HS-27A (cell line): ENCODE measurements around the gene FBN1.

ENCODE experiments used
- DNase-seq: peaks from one replicate; pipeline ENCODE4 v3.0.0-alpha.2; 2012; ENCODE audit warnings: low read depth, missing footprints

FBN1 gene

GRCh38 chr15:48553559-48553958 lies 92.0 kb downstream of the FBN1 start:
- no peak for DNase-seq

- DNase-seq = no peak
Observed at GRCh38 chr15:48550822-48551525, 94.5 kb downstream of the FBN1 start.

- DNase-seq = no peak
Observed at GRCh38 chr15:48548455-48548854, 97.1 kb downstream of the FBN1 start.

- no peak for DNase-seq
Observed at GRCh38 chr15:48547286-48547685, 98.2 kb downstream of the FBN1 start.

- DNase-seq = no peak
Observed at GRCh38 chr15:48546296-48546695, 99.2 kb downstream of the FBN1 start.

- no peak for DNase-seq
Observed at GRCh38 chr15:48544778-48545177, 100.7 kb downstream of the FBN1 start.

GRCh38 chr15:48541341-48542278 lies 103.9 kb downstream of the FBN1 start:
- peak; percentile 30 for DNase-seq

GRCh38 chr15:48540756-48541155 lies 104.8 kb downstream of the FBN1 start:
- no peak for DNase-seq

GRCh38 chr15:48538941-48539340 lies 106.6 kb downstream of the FBN1 start:
- no peak for DNase-seq

GRCh38 chr15:48537271-48538113 lies 108.0 kb downstream of the FBN1 start:
- DNase-seq = no peak

GRCh38 chr15:48536681-48537091 lies 108.8 kb downstream of the FBN1 start:
- no peak for DNase-seq

- no peak for DNase-seq
Observed at GRCh38 chr15:48533982-48534381, 111.5 kb downstream of the FBN1 start.

- no peak for DNase-seq
Observed at GRCh38 chr15:48532946-48533345, 112.6 kb downstream of the FBN1 start.

- DNase-seq = no peak
Observed at GRCh38 chr15:48530528-48530927, 115.0 kb downstream of the FBN1 start.

- DNase-seq = no peak
Observed at GRCh38 chr15:48528921-48529320, 116.6 kb downstream of the FBN1 start.

GRCh38 chr15:48527517-48527916 lies 118.0 kb downstream of the FBN1 start:
- DNase-seq = no peak

GRCh38 chr15:48522911-48523310 lies 122.6 kb downstream of the FBN1 start:
- DNase-seq = no peak

GRCh38 chr15:48522123-48522522 lies 123.4 kb downstream of the FBN1 start:
- no peak for DNase-seq

GRCh38 chr15:48520376-48521155 lies 124.9 kb downstream of the FBN1 start:
- no peak for DNase-seq

GRCh38 chr15:48516121-48516520 lies 129.4 kb downstream of the FBN1 start:
- DNase-seq = no peak

GRCh38 chr15:48515500-48515899 lies 130.0 kb downstream of the FBN1 start:
- DNase-seq = no peak
